CD4-positive, CD25-positive, alpha-beta regulatory T cell (primary cell): ENCODE results near the gene JAML. TPM values are rescaled to one million over a fixed set of nuclear protein-coding genes. Genes with fewer than 3 reads are reported as not detected.
A peak's percentile ranks its signal among the peaks of the same experiment; 100 is the strongest.

Experiments
- ATAC-seq, 2 donors: fragments of 150-1000 bp; cut with Tn5 transposase; one replicate each; pipeline ENCODE4 v1.10.0; 2021; ENCODE audit warnings: low read depth in 2 of 2, moderate number of reproducible peaks in 2 of 2, moderate library complexity in 1 of 2
- DNase-seq, 3 donors: peaks; one replicate each; pipeline versions ENCODE4 v3.0.0 to v3.0.0-alpha.2; 2012 to 2022; ENCODE audit warnings: mixed read lengths in 1 of 3
- H3K27ac ChIP-seq: one replicate; pipeline ENCODE4 v1.7.0; 2013; ENCODE audit warnings: mild to moderate bottlenecking, low read length; ENCODE audit not compliant: insufficient read depth, poor library complexity, severe bottlenecking
- H3K27me3 ChIP-seq: one replicate; pipeline ENCODE4 v1.7.0; 2013; ENCODE audit warnings: low read length; ENCODE audit not compliant: control insufficient read depth, insufficient read depth
- H3K36me3 ChIP-seq: one replicate; pipeline ENCODE4 v1.7.0; 2013; ENCODE audit warnings: mild to moderate bottlenecking, low read length, moderate library complexity; ENCODE audit not compliant: control insufficient read depth, insufficient read depth
- H3K4me1 ChIP-seq: 2 replicates; pipeline ENCODE4 v1.7.0; 2013; ENCODE audit warnings: mild to moderate bottlenecking, low read length; ENCODE audit not compliant: insufficient read depth, control insufficient read depth, poor library complexity, severe bottlenecking
- H3K4me3 ChIP-seq: one replicate; pipeline ENCODE4 v1.7.0; 2013; ENCODE audit warnings: low read depth, mild to moderate bottlenecking, low read length, moderate library complexity
- H3K9me3 ChIP-seq, 2 experiments: 1 replicate in 1 of 2; 2 replicates in 1 of 2; pipeline ENCODE4 v1.7.0; 2013; ENCODE audit warnings: low read length in 2 of 2, mild to moderate bottlenecking in 1 of 2, moderate library complexity in 1 of 2; ENCODE audit not compliant: control insufficient read depth in 2 of 2
- H3K27ac Mint-ChIP-seq, 3 donors: one replicate each; pipeline ENCODE4 v1.8.0; 2020 to 2022; ENCODE audit warnings: mild to moderate bottlenecking in 3 of 3, mixed read lengths in 3 of 3, moderate library complexity in 2 of 3
- H3K27me3 Mint-ChIP-seq: one replicate; pipeline ENCODE4 v1.8.0; 2022; ENCODE audit warnings: mild to moderate bottlenecking, mixed read lengths
- H3K36me3 Mint-ChIP-seq: one replicate; pipeline ENCODE4 v1.8.0; 2020; ENCODE audit warnings: mixed read lengths
- H3K4me1 Mint-ChIP-seq, 4 donors: one replicate each; pipeline ENCODE4 v1.8.0; 2020 to 2022; ENCODE audit warnings: mixed read lengths in 4 of 4, mild to moderate bottlenecking in 1 of 4
- H3K4me3 Mint-ChIP-seq, 4 donors: one replicate each; pipeline ENCODE4 v1.8.0; 2020 to 2022; ENCODE audit warnings: mild to moderate bottlenecking in 4 of 4, mixed read lengths in 4 of 4, moderate library complexity in 3 of 4
- H3K9me3 Mint-ChIP-seq, 7 donors: one replicate each; pipeline ENCODE4 v1.8.0; 2020 to 2022; ENCODE audit warnings: mixed read lengths in 7 of 7, mild to moderate bottlenecking in 3 of 7, moderate library complexity in 2 of 7
- polyA plus RNA-seq, 4 donors: library from polyadenylated mRNA; unstranded; fragments of 300-500 nt; fragmentation: Illumina TruSeq; gene quantifications; one replicate each; pipeline ENCODE4 v1.2.3, GENCODE V29; 2021
- total RNA-seq: library from RNA; stranded (reverse); gene quantifications from one replicate; pipeline ENCODE4 v1.2.3, GENCODE V29; 2022

Gene JAML
- total and polyA plus RNA-seq, 5 donors from 2014 or later = 71.5 to 200 (median 169) TPM

DNA sequence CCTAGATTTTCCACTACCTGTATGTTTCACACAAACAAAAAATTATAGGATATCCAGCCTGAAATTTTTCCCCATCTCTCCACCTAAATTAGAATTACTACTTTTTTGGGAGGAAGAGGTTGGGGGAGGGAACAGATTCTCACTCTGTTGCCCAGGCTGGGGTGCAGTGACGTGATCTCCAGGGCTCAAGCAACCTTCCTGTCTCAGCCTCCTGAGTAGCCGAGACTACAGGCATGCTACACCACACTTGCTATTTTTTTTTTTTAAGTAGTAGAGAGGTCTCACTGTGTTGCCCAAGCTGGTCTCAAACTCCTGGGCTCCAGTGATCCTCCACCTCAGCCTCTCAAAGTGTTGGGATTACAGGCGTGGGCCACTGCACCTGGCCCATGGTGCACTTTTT, 9.5 kb downstream of the JAML start:
- peak overlapping the region in 3 of 4 donors; percentile 52 to 81 (median 79) for H3K4me3 Mint-ChIP-seq
- Histone ChIP-seq H3K27me3 (no peaks in the 10 kb centered on the region), H3K27ac (no peak overlapping the region), H3K4me3 (peak overlapping the region; percentile 26), H3K36me3 (peaks cover 31% of the 10 kb centered on the region), H3K9me3 (no peaks in the 10 kb centered on the region), H3K4me1 (peaks cover 76% of the 10 kb centered on the region)
- DNase-seq (peak in 1 of 3 donors; percentile 55), ATAC-seq (no peak)
- peaks cover 44% of the 10 kb centered on the region for H3K36me3 Mint-ChIP-seq
- H3K27me3 Mint-ChIP-seq = no peaks in the 10 kb centered on the region
- H3K9me3 Mint-ChIP-seq = no peaks in the 10 kb centered on the region
- peaks cover 27 to 91% (median 69%) of the 10 kb centered on the region in 4 donors for H3K4me1 Mint-ChIP-seq
- H3K27ac Mint-ChIP-seq = peak overlapping the region in 2 of 3 donors; percentile 8 to 93

DNA sequence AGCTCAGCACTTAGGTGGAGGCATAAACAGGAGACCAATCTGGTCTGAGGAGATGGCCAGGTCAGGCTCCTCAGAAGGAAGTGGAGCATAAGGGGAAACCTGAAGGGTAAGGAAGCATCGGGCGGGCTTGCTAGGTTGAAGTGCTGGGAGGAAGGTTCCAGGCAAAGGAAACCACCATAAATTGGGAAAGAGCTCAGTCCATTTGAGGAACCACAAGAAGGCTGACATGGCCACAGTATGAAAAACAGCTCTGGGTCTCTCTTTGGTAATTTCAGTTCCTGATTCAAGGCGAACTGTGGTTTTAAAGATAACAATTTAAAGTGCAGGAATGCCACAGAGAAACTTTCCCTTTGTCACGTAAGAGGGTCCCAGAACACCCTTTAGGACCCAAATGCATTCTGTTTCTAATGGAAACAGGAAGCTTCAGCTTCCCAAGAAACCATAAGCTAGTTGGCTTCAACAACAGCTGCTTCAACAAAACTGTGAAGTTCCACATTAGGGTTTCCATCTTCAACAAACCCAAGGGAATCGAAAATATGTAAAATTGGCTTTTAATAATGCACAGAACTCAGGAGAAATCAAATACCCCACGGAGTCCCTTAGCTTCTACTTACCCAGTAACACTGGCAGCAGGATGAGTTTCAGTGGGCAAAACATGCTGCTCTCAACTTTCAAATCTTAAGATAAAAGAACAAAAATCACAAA, 10.4 kb downstream of the JAML start:
- H3K4me1 ChIP-seq = peaks cover 68% of the 10 kb centered on the region
- H3K9me3 Mint-ChIP-seq = no peaks in the 10 kb centered on the region
- H3K36me3 Mint-ChIP-seq = peaks cover 39% of the 10 kb centered on the region
- H3K4me1 Mint-ChIP-seq = peaks cover 27 to 82% (median 63%) of the 10 kb centered on the region in 4 donors
- no peaks in the 10 kb centered on the region for H3K27me3 Mint-ChIP-seq
- peak overlapping the region; percentile 76 to 93 (median 83) for H3K27ac Mint-ChIP-seq
- no peak overlapping the region for H3K27ac ChIP-seq
- H3K9me3 ChIP-seq = no peaks in the 10 kb centered on the region
- peaks cover 38% of the 10 kb centered on the region for H3K36me3 ChIP-seq
- DNase-seq (no peak), ATAC-seq (no peak)
- H3K4me3 ChIP-seq = peak overlapping the region; percentile 26
- peak overlapping the region in 3 of 4 donors; percentile 79 to 81 (median 80) for H3K4me3 Mint-ChIP-seq
- no peaks in the 10 kb centered on the region for H3K27me3 ChIP-seq

DNA sequence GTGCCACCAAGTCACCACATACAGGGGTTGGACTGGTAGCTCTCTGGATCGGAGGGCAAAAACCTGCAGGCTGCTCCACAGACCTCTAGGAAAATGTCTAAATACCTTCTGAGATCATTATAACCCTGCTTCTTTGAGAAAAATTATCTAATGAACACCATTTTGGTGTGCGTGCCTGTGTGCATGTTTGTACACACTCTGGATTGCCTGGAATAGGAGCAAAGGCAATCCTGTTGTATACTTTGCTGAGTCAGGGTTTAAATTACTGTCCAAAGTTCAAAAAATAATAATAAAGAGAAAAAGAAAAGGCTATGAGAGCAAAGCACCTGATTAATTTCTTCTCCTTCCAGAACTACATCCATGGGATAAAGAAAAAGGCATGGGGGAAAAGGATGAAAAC, 11.0 kb downstream of the JAML start:
- H3K27ac ChIP-seq = no peak overlapping the region
- no peaks in the 10 kb centered on the region for H3K27me3 Mint-ChIP-seq
- ATAC-seq (no peak), DNase-seq (no peak)
- peaks cover 43% of the 10 kb centered on the region for H3K36me3 ChIP-seq
- peaks cover 24 to 82% (median 58%) of the 10 kb centered on the region in 4 donors for H3K4me1 Mint-ChIP-seq
- no peaks in the 10 kb centered on the region for H3K9me3 ChIP-seq
- H3K9me3 Mint-ChIP-seq = peaks cover 0 to 2% (median 0%) of the 10 kb centered on the region in 7 donors
- H3K27ac Mint-ChIP-seq = peak overlapping the region; percentile 75 to 93 (median 83)
- peak overlapping the region in 2 of 4 donors; percentile 24 to 80 for H3K4me3 Mint-ChIP-seq
- peaks cover 63% of the 10 kb centered on the region for H3K4me1 ChIP-seq
- H3K27me3 ChIP-seq = no peaks in the 10 kb centered on the region
- H3K36me3 Mint-ChIP-seq = peaks cover 45% of the 10 kb centered on the region
- no peak overlapping the region for H3K4me3 ChIP-seq

DNA sequence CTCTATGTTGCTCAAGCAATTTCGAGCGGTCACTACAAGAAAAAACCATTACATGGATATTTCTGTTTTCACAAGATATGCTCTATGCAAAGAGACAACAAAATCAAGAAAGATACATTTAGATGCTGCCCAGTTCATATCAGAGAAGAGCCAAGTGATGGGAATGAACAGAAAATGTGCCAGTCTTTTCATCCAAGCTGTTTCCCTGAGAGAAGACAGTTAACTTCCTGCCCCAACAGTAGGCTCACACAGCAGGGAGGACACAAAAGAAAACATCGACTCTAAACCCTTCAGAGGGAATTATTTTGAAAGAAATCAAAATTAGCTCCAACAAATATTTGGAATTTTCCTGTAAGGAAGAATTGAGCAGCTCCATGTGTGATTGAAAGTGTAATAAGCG, 11.6 kb downstream of the JAML start:
- DNase-seq (no peak), ATAC-seq (no peak)
- H3K27me3 Mint-ChIP-seq = no peaks in the 10 kb centered on the region
- H3K4me3 Mint-ChIP-seq = peak overlapping the region in 1 of 4 donors; percentile 38
- Histone ChIP-seq H3K9me3 (no peaks in the 10 kb centered on the region), H3K4me1 (peaks cover 57% of the 10 kb centered on the region), H3K27me3 (no peaks in the 10 kb centered on the region), H3K27ac (no peak overlapping the region), H3K36me3 (peaks cover 48% of the 10 kb centered on the region), H3K4me3 (no peak overlapping the region)
- peaks cover 0 to 2% (median 0%) of the 10 kb centered on the region in 7 donors for H3K9me3 Mint-ChIP-seq
- peaks cover 21 to 78% (median 54%) of the 10 kb centered on the region in 4 donors for H3K4me1 Mint-ChIP-seq
- H3K27ac Mint-ChIP-seq = peak overlapping the region; percentile 75 to 93 (median 83)
- H3K36me3 Mint-ChIP-seq = peaks cover 46% of the 10 kb centered on the region

DNA sequence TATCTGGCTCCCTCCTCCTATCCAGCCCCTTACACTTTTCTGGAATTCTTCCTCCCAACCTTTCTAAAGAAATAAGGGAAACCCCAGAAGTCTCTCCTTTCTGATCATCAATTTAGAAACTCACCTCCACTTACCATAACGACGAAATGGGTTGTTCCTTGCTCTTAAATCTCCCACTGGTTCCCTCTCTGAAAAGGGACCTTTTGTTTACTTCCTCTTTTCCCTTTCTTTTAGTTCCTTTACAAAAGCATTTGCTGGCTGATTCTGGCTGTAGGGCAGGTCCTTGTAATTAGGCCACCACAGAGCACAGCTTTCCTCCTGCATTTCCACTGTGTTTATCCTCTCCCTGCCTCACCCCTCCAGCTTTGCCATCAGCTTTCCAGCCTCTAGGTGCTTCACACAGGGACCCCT, 12.0 kb downstream of the JAML start:
- no peaks in the 10 kb centered on the region for H3K27me3 Mint-ChIP-seq
- peaks cover 53% of the 10 kb centered on the region for H3K4me1 ChIP-seq
- DNase-seq (no peak), ATAC-seq (no peak)
- no peaks in the 10 kb centered on the region for H3K9me3 ChIP-seq
- H3K4me3 ChIP-seq = no peak overlapping the region
- H3K4me1 Mint-ChIP-seq = peaks cover 24 to 74% (median 53%) of the 10 kb centered on the region in 4 donors
- peak overlapping the region in 1 of 4 donors; percentile 38 for H3K4me3 Mint-ChIP-seq
- H3K36me3 ChIP-seq = peaks cover 52% of the 10 kb centered on the region
- no peak overlapping the region for H3K27ac ChIP-seq
- H3K27me3 ChIP-seq = no peaks in the 10 kb centered on the region
- H3K9me3 Mint-ChIP-seq = peaks cover 0 to 2% (median 0%) of the 10 kb centered on the region in 7 donors
- peaks cover 51% of the 10 kb centered on the region for H3K36me3 Mint-ChIP-seq
- peak overlapping the region; percentile 75 to 93 (median 83) for H3K27ac Mint-ChIP-seq

DNA sequence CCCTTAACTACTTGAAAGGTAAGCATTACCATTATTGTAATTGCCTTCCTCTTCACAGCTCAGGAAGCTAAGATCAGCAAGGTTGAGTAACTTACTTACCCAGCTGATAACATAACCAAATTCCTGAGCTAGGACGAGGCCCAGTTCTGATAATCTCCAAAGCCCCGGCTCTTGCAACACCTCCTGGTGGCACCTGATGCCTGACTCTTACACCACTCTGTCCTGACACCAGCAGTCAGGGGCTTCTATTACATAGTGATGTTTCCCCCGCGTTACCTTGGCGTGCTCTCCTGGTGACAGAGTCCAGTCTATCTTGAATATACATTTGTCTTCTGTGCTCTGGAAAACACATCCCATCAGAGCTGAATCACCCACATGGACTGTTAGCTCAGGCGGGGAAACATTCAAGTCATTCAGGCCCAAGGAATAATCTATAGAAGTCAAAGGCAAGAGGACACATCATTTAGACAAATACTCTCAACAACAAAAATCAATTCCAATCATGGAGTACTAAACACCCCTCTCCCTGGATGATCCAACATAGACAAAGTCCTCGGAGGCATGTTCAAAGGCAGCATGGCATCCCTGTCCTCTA, 12.6 kb downstream of the JAML start:
- H3K9me3 ChIP-seq = no peaks in the 10 kb centered on the region
- Mint-ChIP-seq H3K27ac (peak overlapping the region in 2 of 3 donors; percentile 83 to 93), H3K9me3 (peaks cover 0 to 2% (median 0%) of the 10 kb centered on the region in 7 donors), H3K36me3 (peaks cover 53% of the 10 kb centered on the region), H3K4me1 (peaks cover 20 to 71% (median 50%) of the 10 kb centered on the region in 4 donors), H3K4me3 (no peak overlapping the region), H3K27me3 (no peaks in the 10 kb centered on the region)
- H3K27ac ChIP-seq = no peak overlapping the region
- peaks cover 56% of the 10 kb centered on the region for H3K36me3 ChIP-seq
- DNase-seq (no peak), ATAC-seq (no peak)
- H3K4me1 ChIP-seq = peaks cover 48% of the 10 kb centered on the region
- no peaks in the 10 kb centered on the region for H3K27me3 ChIP-seq
- H3K4me3 ChIP-seq = no peak overlapping the region

DNA sequence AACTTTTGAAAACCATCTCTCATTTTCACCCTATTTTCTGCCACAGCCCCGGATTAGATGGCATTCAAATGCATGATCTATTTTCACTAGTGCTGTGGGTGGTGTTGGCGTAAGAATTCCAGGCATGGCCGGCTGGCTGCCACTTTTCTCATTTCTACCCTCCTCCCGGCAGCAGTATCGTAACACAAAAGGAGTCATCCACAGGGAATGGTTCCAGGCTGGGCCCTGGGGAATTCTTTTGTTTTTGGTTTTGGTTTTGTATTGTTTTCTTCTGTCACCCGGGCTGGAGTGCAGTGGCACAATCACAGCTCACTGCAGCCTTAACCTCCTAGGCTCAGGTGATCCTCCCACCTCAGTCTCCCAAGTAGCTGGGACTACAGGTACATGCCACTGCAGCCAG, 13.8 kb downstream of the JAML start:
- H3K4me3 Mint-ChIP-seq = no peak overlapping the region
- peaks cover 0 to 2% (median 0%) of the 10 kb centered on the region in 7 donors for H3K9me3 Mint-ChIP-seq
- peaks cover 57% of the 10 kb centered on the region for H3K36me3 ChIP-seq
- H3K4me3 ChIP-seq = no peak overlapping the region
- DNase-seq (no peak), ATAC-seq (no peak)
- H3K27ac ChIP-seq = no peak overlapping the region
- peaks cover 23 to 71% (median 51%) of the 10 kb centered on the region in 4 donors for H3K4me1 Mint-ChIP-seq
- H3K27ac Mint-ChIP-seq = peak overlapping the region in 1 of 3 donors; percentile 93
- H3K4me1 ChIP-seq = peaks cover 48% of the 10 kb centered on the region
- no peaks in the 10 kb centered on the region for H3K27me3 ChIP-seq
- H3K9me3 ChIP-seq = no peaks in the 10 kb centered on the region
- H3K27me3 Mint-ChIP-seq = no peaks in the 10 kb centered on the region
- peaks cover 57% of the 10 kb centered on the region for H3K36me3 Mint-ChIP-seq
